ENCODE results near the gene RFNG. TPM values are rescaled to one million over a fixed set of nuclear protein-coding genes. Genes with fewer than 3 reads are reported as not detected.
A peak's percentile ranks its signal among the peaks of the same experiment; 100 is the strongest.

RFNG gene
- total RNA-seq, 1 donor from 2014 or later: 40.2 TPM

- H3K4me3 ChIP-seq (ENCODE audit: insufficient read depth, low read depth, low read length): no peak overlapping the region
- H3K36me3 ChIP-seq (ENCODE audit: insufficient read depth, low read length): no peaks in the 10 kb centered on the region
- H3K9me3 Mint-ChIP-seq (ENCODE audit: unreplicated experiment): no peaks in the 10 kb centered on the region
- H3K4me1 Mint-ChIP-seq (ENCODE audit: low read depth, unreplicated experiment): no peaks in the 10 kb centered on the region
- H3K36me3 Mint-ChIP-seq (ENCODE audit: low read depth, unreplicated experiment): peaks cover 6% of the 10 kb centered on the region
- FAIRE-seq (no peak), DNase-seq (ENCODE audit: low read depth) (no peak)
- H3K9me3 ChIP-seq (ENCODE audit: insufficient read depth, low read depth, low read length): no peaks in the 10 kb centered on the region
- no peak overlapping the region for H3K27ac ChIP-seq (ENCODE audit: low read depth, low read length)
- H2AFZ ChIP-seq (ENCODE audit: low read depth, low read length): peak overlapping the region; percentile 87
- H3K4me2 ChIP-seq (ENCODE audit: low read length): peak overlapping the region; percentile 91
- H3K4me3 Mint-ChIP-seq (ENCODE audit: unreplicated experiment): no peak overlapping the region
- H3K27me3 ChIP-seq (ENCODE audit: insufficient read depth, low read length): no peaks in the 10 kb centered on the region
- H3K9ac ChIP-seq (ENCODE audit: low read length): no peak overlapping the region
- no peak overlapping the region for H3K27ac Mint-ChIP-seq (ENCODE audit: unreplicated experiment)
- TF ChIP-seq CTCF (IDR thresholded peaks at IDR 0.05; ENCODE audit: insufficient read depth, low read depth, low read length) (no peak), EZH2 (IDR thresholded peaks at IDR 0.05; ENCODE audit: insufficient read depth, low read length) (no peak)
- H3K79me2 ChIP-seq (ENCODE audit: insufficient read depth, low read length): no peaks in the 10 kb centered on the region
- peaks cover 10% of the 10 kb centered on the region for H3K27me3 Mint-ChIP-seq (ENCODE audit: low read depth, unreplicated experiment)
- no peaks in the 10 kb centered on the region for H4K20me1 ChIP-seq (ENCODE audit: insufficient read depth, low read length)
- H3K4me1 ChIP-seq (ENCODE audit: insufficient read depth, low read length): peaks cover 12% of the 10 kb centered on the region
Observed at GRCh38 chr17:82029990-82030469, 21.6 kb downstream of the RFNG start.

GRCh38 chr17:82029391-82029790 is 22.2 kb downstream of the RFNG start:
- Histone ChIP-seq H3K4me3 (ENCODE audit: insufficient read depth, low read depth, low read length) (no peak overlapping the region), H3K9me3 (ENCODE audit: insufficient read depth, low read depth, low read length) (no peaks in the 10 kb centered on the region), H3K4me1 (ENCODE audit: insufficient read depth, low read length) (peaks cover 12% of the 10 kb centered on the region), H3K9ac (ENCODE audit: low read length) (no peak overlapping the region), H3K79me2 (ENCODE audit: insufficient read depth, low read length) (no peaks in the 10 kb centered on the region), H3K4me2 (ENCODE audit: low read length) (no peak overlapping the region), H4K20me1 (ENCODE audit: insufficient read depth, low read length) (no peaks in the 10 kb centered on the region), H3K27ac (ENCODE audit: low read depth, low read length) (no peak overlapping the region), H3K27me3 (ENCODE audit: insufficient read depth, low read length) (no peaks in the 10 kb centered on the region), H3K36me3 (ENCODE audit: insufficient read depth, low read length) (no peaks in the 10 kb centered on the region), H2AFZ (ENCODE audit: low read depth, low read length) (no peak overlapping the region)
- TF ChIP-seq CTCF (IDR thresholded peaks at IDR 0.05; ENCODE audit: insufficient read depth, low read depth, low read length) (no peak), EZH2 (IDR thresholded peaks at IDR 0.05; ENCODE audit: insufficient read depth, low read length) (no peak)
- Mint-ChIP-seq H3K4me1 (ENCODE audit: low read depth, unreplicated experiment) (no peaks in the 10 kb centered on the region), H3K27ac (ENCODE audit: unreplicated experiment) (no peak overlapping the region), H3K9me3 (ENCODE audit: unreplicated experiment) (no peaks in the 10 kb centered on the region), H3K27me3 (ENCODE audit: low read depth, unreplicated experiment) (peaks cover 10% of the 10 kb centered on the region), H3K36me3 (ENCODE audit: low read depth, unreplicated experiment) (peaks cover 5% of the 10 kb centered on the region), H3K4me3 (ENCODE audit: unreplicated experiment) (peak overlapping the region; percentile 71)
- DNase-seq (ENCODE audit: low read depth) (no peak), FAIRE-seq (no peak)

DNA sequence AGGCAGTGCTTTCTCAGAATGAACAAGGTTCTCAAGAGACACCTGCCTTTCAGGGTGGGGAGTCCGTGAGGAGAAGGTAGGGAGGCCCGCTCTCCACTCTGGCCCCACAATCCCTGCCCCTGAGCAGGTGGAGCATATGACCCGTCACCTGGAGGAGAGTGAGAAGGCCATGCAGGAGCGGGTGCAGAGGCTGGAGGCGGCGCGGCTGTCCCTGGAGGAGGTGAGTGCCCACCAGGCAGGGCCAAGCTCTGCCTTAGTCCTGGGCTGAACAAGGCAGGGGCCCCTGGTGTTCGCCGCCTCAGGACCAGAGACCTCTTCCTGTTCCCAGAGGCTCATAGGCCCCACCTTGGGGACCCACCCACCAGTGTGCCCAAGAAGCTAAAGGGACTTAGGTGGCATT is 22.6 kb downstream of the RFNG start:
- no peak overlapping the region for H3K27ac Mint-ChIP-seq (ENCODE audit: unreplicated experiment)
- Histone ChIP-seq H2AFZ (ENCODE audit: low read depth, low read length) (no peak overlapping the region), H3K4me3 (ENCODE audit: insufficient read depth, low read depth, low read length) (no peak overlapping the region), H4K20me1 (ENCODE audit: insufficient read depth, low read length) (no peaks in the 10 kb centered on the region), H3K9me3 (ENCODE audit: insufficient read depth, low read depth, low read length) (no peaks in the 10 kb centered on the region), H3K4me1 (ENCODE audit: insufficient read depth, low read length) (peaks cover 15% of the 10 kb centered on the region), H3K27me3 (ENCODE audit: insufficient read depth, low read length) (no peaks in the 10 kb centered on the region), H3K9ac (ENCODE audit: low read length) (no peak overlapping the region), H3K27ac (ENCODE audit: low read depth, low read length) (no peak overlapping the region), H3K36me3 (ENCODE audit: insufficient read depth, low read length) (no peaks in the 10 kb centered on the region), H3K79me2 (ENCODE audit: insufficient read depth, low read length) (no peaks in the 10 kb centered on the region), H3K4me2 (ENCODE audit: low read length) (no peak overlapping the region)
- no peak for TF ChIP-seq CTCF (IDR thresholded peaks at IDR 0.05; ENCODE audit: insufficient read depth, low read depth, low read length)
- no peak for TF ChIP-seq EZH2 (IDR thresholded peaks at IDR 0.05; ENCODE audit: insufficient read depth, low read length)
- H3K4me3 Mint-ChIP-seq (ENCODE audit: unreplicated experiment): no peak overlapping the region
- H3K4me1 Mint-ChIP-seq (ENCODE audit: low read depth, unreplicated experiment): no peaks in the 10 kb centered on the region
- no peak for DNase-seq (ENCODE audit: low read depth)
- no peaks in the 10 kb centered on the region for H3K9me3 Mint-ChIP-seq (ENCODE audit: unreplicated experiment)
- peaks cover 8% of the 10 kb centered on the region for H3K27me3 Mint-ChIP-seq (ENCODE audit: low read depth, unreplicated experiment)
- FAIRE-seq: no peak
- H3K36me3 Mint-ChIP-seq (ENCODE audit: low read depth, unreplicated experiment): peaks cover 1% of the 10 kb centered on the region
